MM.1S (cell line): ENCODE results near the gene MAGI2.

ENCODE experiments used
- DNase-seq: peaks from one replicate; pipeline ENCODE4 v3.0.0-alpha.2; 2015
- H2AFZ ChIP-seq: fragments of 300-600 bp; sonication (generic); 2 replicates; pipeline ENCODE4 v1.6.0; 2016; ENCODE audit warnings: antibody characterized with exemption, low read length
- H3F3A ChIP-seq: fragments of 300-600 bp; sonication (generic); 2 replicates; pipeline ENCODE4 v1.6.1; 2016; ENCODE audit warnings: mild to moderate bottlenecking, antibody characterized with exemption, low read length, moderate library complexity, mixed read lengths; ENCODE audit not compliant: insufficient read depth
- H3K27ac ChIP-seq: fragments of 300-600 bp; sonication (generic); 2 replicates; pipeline ENCODE4 v1.5.1; 2016; ENCODE audit warnings: mild to moderate bottlenecking, low read length
- H3K27me3 ChIP-seq: fragments of 300-600 bp; sonication (generic); replicated peaks from 2 replicates; pipeline ENCODE4 v1.6.0; 2016; ENCODE audit warnings: low read length; ENCODE audit not compliant: insufficient read depth
- H3K36me3 ChIP-seq: fragments of 300-600 bp; sonication (generic); replicated peaks from 2 replicates; pipeline ENCODE4 v1.6.1; 2016; ENCODE audit warnings: mild to moderate bottlenecking, low read length, mixed read lengths; ENCODE audit not compliant: insufficient read depth
- H3K4me1 ChIP-seq: fragments of 300-600 bp; sonication (generic); 2 replicates; pipeline ENCODE4 v1.6.1; 2016; ENCODE audit warnings: low read length, mixed read lengths
- H3K4me2 ChIP-seq: fragments of 300-600 bp; sonication (generic); 2 replicates; pipeline ENCODE4 v1.6.0; 2016; ENCODE audit warnings: low read depth, low read length
- H3K4me3 ChIP-seq: fragments of 300-600 bp; sonication (generic); 2 replicates; pipeline ENCODE4 v1.5.1; 2016; ENCODE audit warnings: low read length, mixed read lengths
- H3K79me2 ChIP-seq: fragments of 300-600 bp; sonication (generic); 2 replicates; pipeline ENCODE4 v1.6.1; 2016; ENCODE audit warnings: mixed run types, low read length, mixed read lengths
- H3K9ac ChIP-seq: fragments of 300-600 bp; sonication (generic); 2 replicates; pipeline ENCODE4 v1.6.1; 2016; ENCODE audit warnings: low read length, mixed read lengths
- H3K9me2 ChIP-seq: fragments of 300-600 bp; sonication (generic); replicated peaks from 2 replicates; pipeline ENCODE4 v1.6.1; 2016; ENCODE audit warnings: mild to moderate bottlenecking, low read length, mixed read lengths; ENCODE audit not compliant: insufficient read depth
- H3K9me3 ChIP-seq: fragments of 300-600 bp; sonication (generic); replicated peaks from 2 replicates; pipeline ENCODE4 v1.6.1; 2016; ENCODE audit warnings: mild to moderate bottlenecking, low read length, mixed read lengths; ENCODE audit not compliant: insufficient read depth
- H4K20me1 ChIP-seq: fragments of 300-600 bp; sonication (generic); 2 replicates; pipeline ENCODE4 v1.6.1; 2016; ENCODE audit warnings: mild to moderate bottlenecking, low read length, moderate library complexity, mixed read lengths; ENCODE audit not compliant: insufficient read depth
- CTCF ChIP-seq: fragments of 300-600 bp; sonication (generic); IDR thresholded peaks from 2 replicates; pipeline ENCODE4 v1.5.1; 2016; ENCODE audit warnings: antibody characterized with exemption, low read length, mixed read lengths
- EZH2 ChIP-seq: fragments of 300-600 bp; sonication (generic); optimal IDR thresholded peaks from 2 replicates; pipeline ENCODE3; 2017; ENCODE audit warnings: low read depth, mild to moderate bottlenecking, antibody characterized with exemption, low read length, mixed read lengths
- EZH2phosphoT487 ChIP-seq: fragments of 300-600 bp; sonication (generic); IDR thresholded peaks from 2 replicates; pipeline ENCODE4 v1.6.1; 2018; ENCODE audit warnings: antibody characterized with exemption, low read length

Gene MAGI2

DNA sequence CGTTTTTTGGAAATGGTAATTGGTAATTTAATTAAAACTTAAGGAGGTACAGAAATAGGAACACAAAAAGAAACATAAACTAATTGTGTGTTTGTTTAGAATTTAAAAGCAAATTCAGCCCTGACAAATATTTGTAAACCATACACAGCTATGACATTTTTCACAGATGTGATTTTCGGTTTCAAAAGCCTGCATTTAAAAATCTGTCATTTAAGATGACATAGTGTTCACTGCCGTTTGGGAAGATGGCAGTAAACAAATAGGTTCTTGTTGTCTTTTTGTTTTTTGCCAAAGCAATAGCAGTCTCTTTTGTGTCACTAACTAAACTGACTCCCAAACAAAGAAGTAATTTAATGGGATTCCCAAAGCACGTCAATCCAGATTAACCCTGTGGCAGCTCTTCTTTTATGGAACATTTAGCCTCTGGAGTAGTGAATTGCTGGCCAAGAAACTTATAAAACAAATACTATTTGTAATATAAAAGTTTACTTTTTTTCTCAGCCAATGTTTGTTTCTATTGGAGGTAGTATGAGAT is 957.3 kb downstream of the MAGI2 start:
- H3K4me3 ChIP-seq, result peak overlapping the region; percentile 12; the same call in 1 of the 2 replicates
- no peak for TF ChIP-seq EZH2phosphoT487
- TF ChIP-seq EZH2, result no peak
- no peak for TF ChIP-seq CTCF
- H3K9me3 ChIP-seq, result no peaks in the 10 kb centered on the region
- H4K20me1 ChIP-seq, result no peaks in the 10 kb centered on the region
- no peak overlapping the region for H2AFZ ChIP-seq
- peaks cover 61% of the 10 kb centered on the region for H3K4me1 ChIP-seq
- peak overlapping the region; percentile 91 for H3K27ac ChIP-seq
- peak; percentile 85 for DNase-seq
- H3F3A ChIP-seq, result peaks cover 63% of the 10 kb centered on the region
- H3K4me2 ChIP-seq, result peak overlapping the region; percentile 66
- H3K27me3 ChIP-seq, result no peaks in the 10 kb centered on the region
- no peaks in the 10 kb centered on the region for H3K36me3 ChIP-seq
- no peaks in the 10 kb centered on the region for H3K9me2 ChIP-seq
- H3K9ac ChIP-seq, result peak overlapping the region; percentile 70
- peaks cover 20% of the 10 kb centered on the region for H3K79me2 ChIP-seq

GRCh38 chr7:78493401-78493800 is 960.1 kb downstream of the MAGI2 start:
- Histone ChIP-seq H3K27me3 (no peaks in the 10 kb centered on the region), H3K9me2 (no peaks in the 10 kb centered on the region), H4K20me1 (no peaks in the 10 kb centered on the region), H3F3A (peaks cover 69% of the 10 kb centered on the region), H3K9me3 (no peaks in the 10 kb centered on the region), H3K4me1 (peaks cover 64% of the 10 kb centered on the region), H2AFZ (no peak overlapping the region), H3K79me2 (peaks cover 48% of the 10 kb centered on the region), H3K4me2 (peak overlapping the region; percentile 66), H3K27ac (peak overlapping the region; percentile 91), H3K4me3 (peak overlapping the region; percentile 67), H3K9ac (peak overlapping the region; percentile 93), H3K36me3 (no peaks in the 10 kb centered on the region)
- TF ChIP-seq CTCF (no peak), EZH2 (no peak), EZH2phosphoT487 (no peak)
- DNase-seq, result peak; percentile 95

- H3K79me2 ChIP-seq, result peaks cover 60% of the 10 kb centered on the region
Observed at GRCh38 chr7:78492146-78492545, 961.3 kb downstream of the MAGI2 start.

More at GRCh38 chr7:78492146-78492545, 961.3 kb downstream of the MAGI2 start:
- TF ChIP-seq EZH2 (no peak), EZH2phosphoT487 (no peak), CTCF (no peak)
- no peaks in the 10 kb centered on the region for H3K9me3 ChIP-seq
- H3K27ac ChIP-seq, result peak overlapping the region; percentile 91
- H3K4me2 ChIP-seq, result peak overlapping the region; percentile 66
- H3F3A ChIP-seq, result peaks cover 64% of the 10 kb centered on the region
- H3K36me3 ChIP-seq, result no peaks in the 10 kb centered on the region
- H3K9ac ChIP-seq, result peak overlapping the region; percentile 93
- peaks cover 56% of the 10 kb centered on the region for H3K4me1 ChIP-seq
- peak; percentile 53 for DNase-seq
- H3K9me2 ChIP-seq, result no peaks in the 10 kb centered on the region
- no peaks in the 10 kb centered on the region for H4K20me1 ChIP-seq
- no peaks in the 10 kb centered on the region for H3K27me3 ChIP-seq
- H2AFZ ChIP-seq, result no peak overlapping the region
- H3K4me3 ChIP-seq, result peak overlapping the region; percentile 67
